Right lobe of liver (tissue), 6 donors: ENCODE measurements around the gene ANXA2R. TPM values are rescaled to one million over a fixed set of nuclear protein-coding genes. Genes with fewer than 3 reads are reported as not detected.

ENCODE experiments used
- ATAC-seq, 4 donors: fragments of 200-7000 bp; cut with Tn5 transposase; one replicate each; pipeline ENCODE4 v1.9.1; 2020; ENCODE audit warnings: mild to moderate bottlenecking in 4 of 4, moderate library complexity in 4 of 4
- DNase-seq, 3 donors: peaks; one replicate each; pipeline ENCODE4 v3.0.0-alpha.2; 2020
- H3K27ac ChIP-seq, 3 donors: fragments of 200-600 bp; one replicate each; pipeline ENCODE4 v1.8.0; 2022
- H3K27me3 ChIP-seq, 2 donors: fragments of 200-600 bp; one replicate each; pipeline ENCODE4 v1.8.0; 2022
- H3K36me3 ChIP-seq, 4 donors: fragments of 200-600 bp; sonication (generic) in 1 of 4; one replicate each; pipeline versions ENCODE4 v1.5.1 to v1.8.0; 2017 to 2022; ENCODE audit warnings: control low read depth in 1 of 4
- H3K4me1 ChIP-seq, 4 donors: fragments of 200-600 bp; sonication (generic) in 1 of 4; one replicate each; pipeline versions ENCODE4 v1.5.1 to v1.8.0; 2017 to 2022; ENCODE audit warnings: control low read depth in 1 of 4
- H3K4me3 ChIP-seq, 3 donors: fragments of 200-600 bp; one replicate each; pipeline ENCODE4 v1.8.0; 2022
- H3K9me3 ChIP-seq, 4 donors: fragments of 200-600 bp; sonication (generic) in 1 of 4; one replicate each; pipeline versions ENCODE4 v1.5.1 to v1.8.0; 2017 to 2022; ENCODE audit warnings: control low read depth in 1 of 4
- CTCF ChIP-seq, 4 donors: fragments of 200-600 bp in 3 of 4; fragments of 450-650 bp in 1 of 4; IDR thresholded peaks; one replicate each; pipeline versions ENCODE4 v1.5.1 to v1.8.0; 2016 to 2022; ENCODE audit warnings: antibody characterized with exemption in 4 of 4, mild to moderate bottlenecking in 2 of 4
- POLR2A ChIP-seq: fragments of 450-650 bp; IDR thresholded peaks from one replicate; pipeline ENCODE4 v1.6.1; 2017; ENCODE audit warnings: antibody characterized with exemption, mild to moderate bottlenecking
- WGBS: methylation state at CpG from one replicate; pipeline ENCODE4 v1.1.6; 2018; ENCODE audit warnings: low coverage, low lambda C conversion rate; ENCODE audit not compliant: insufficient coverage; ENCODE audit errors: missing lambda C conversion rate; 5-methylcytosine and 5-hydroxymethylcytosine counted together
- intact Hi-C, 2 donors: fragments of 100-400 bp; cut with DNase I; formaldehyde crosslinking; loops; one replicate each; pipeline versions ENCODE4 v1.11.2 to v1.14.1; 2022
- total RNA-seq, 6 experiments: library from RNA; depleted of rRNA in 2 of 6; stranded (reverse); fragments of >200 nt in 2 of 6; fragmentation: NEBNext Ultra II Directional in 3 of 6; extraction: Animal tissue kit (Norgen Biotek cat#: 25700) in 3 of 6; gene quantifications; one replicate each; pipeline versions ENCODE4 v1.1.0 to v1.2.4, GENCODE V29; 2016 to 2023
- donor health status: DM: no; HTN: yes; CAD: no.
- donor health status: DM: no; HTN: no; CAD: no.
- donor health status: DM: no; HTN: no; CAD: no.
- donor health status: DM: no; HTN: yes; CAD: no.
- donor health status: DM: no; HTN: yes; CAD: no.

Gene ANXA2R
- total RNA-seq, 6 experiments from 2014 or later: 0.21 to 1.1 (median 0.41) TPM

DNA sequence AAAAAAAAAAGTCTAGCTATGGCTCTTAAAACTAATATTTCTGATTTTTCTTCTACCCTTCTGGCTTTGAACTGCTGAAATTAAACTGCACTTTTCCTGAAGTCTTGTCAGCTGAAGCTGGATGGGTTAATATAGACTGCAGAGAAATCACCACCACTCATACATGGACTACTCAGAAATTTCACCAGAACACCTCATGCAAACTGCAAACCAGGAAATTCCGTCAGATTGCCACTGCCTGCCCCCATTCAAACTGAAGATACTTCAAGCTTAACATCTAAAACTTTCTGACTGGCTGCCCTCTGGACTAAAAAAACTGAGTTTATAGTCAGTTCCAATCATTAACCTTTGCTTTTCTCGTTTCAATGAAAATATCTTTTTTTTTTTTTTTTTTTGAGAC lies 11.6 kb upstream of the ANXA2R start:
- DNase-seq (no peak), ATAC-seq (no peak)
- Histone ChIP-seq H3K9me3 (no peaks in the 10 kb centered on the region), H3K4me1 (no peaks in the 10 kb centered on the region), H3K27me3 (no peaks in the 10 kb centered on the region), H3K4me3 (no peak overlapping the region), H3K36me3 (no peaks in the 10 kb centered on the region), H3K27ac (no peak overlapping the region)
- 86% methylated on average over 2 of the region's 2 CpGs for WGBS
- TF ChIP-seq CTCF (IDR thresholded peaks at IDR 0.05) (no peak), POLR2A (no peak)
- intact Hi-C loops: no loop called here

- Histone ChIP-seq H3K4me1 (no peaks in the 10 kb centered on the region), H3K27me3 (no peaks in the 10 kb centered on the region), H3K4me3 (no peak overlapping the region), H3K27ac (no peak overlapping the region), H3K9me3 (no peaks in the 10 kb centered on the region), H3K36me3 (no peaks in the 10 kb centered on the region)
- DNase-seq: no peak
- 70% methylated on average over 4 of the region's 4 CpGs for WGBS
- intact Hi-C loops: no loop called here
- ATAC-seq: no peak
- TF ChIP-seq CTCF (IDR thresholded peaks at IDR 0.05) (no peak), POLR2A (no peak)
Measured at GRCh38 chr5:43050384-43050783, 10.3 kb upstream of the ANXA2R start.

DNA sequence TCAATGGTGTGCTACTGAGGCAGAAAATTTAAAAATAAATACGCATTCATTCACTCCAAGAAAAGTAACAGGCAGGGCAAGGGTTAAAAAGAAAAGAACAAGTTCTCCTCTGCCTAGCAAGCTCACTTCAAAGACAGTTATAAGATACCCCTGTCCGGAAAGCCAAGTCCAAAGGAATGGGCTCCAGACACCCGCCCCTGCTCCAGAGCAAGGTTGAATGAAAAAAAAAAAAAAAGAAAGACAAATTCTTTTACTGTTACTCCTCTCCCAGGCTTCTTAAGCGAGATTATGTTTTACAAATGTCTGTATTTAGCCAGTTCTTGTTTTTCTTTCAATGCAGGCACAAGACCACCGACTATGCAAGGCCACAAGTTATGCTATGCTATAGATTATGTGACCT lies 9.1 kb upstream of the ANXA2R start:
- no peaks in the 10 kb centered on the region for H3K9me3 ChIP-seq
- intact Hi-C loops: no loop called here
- H3K27ac ChIP-seq: no peak overlapping the region

DNA sequence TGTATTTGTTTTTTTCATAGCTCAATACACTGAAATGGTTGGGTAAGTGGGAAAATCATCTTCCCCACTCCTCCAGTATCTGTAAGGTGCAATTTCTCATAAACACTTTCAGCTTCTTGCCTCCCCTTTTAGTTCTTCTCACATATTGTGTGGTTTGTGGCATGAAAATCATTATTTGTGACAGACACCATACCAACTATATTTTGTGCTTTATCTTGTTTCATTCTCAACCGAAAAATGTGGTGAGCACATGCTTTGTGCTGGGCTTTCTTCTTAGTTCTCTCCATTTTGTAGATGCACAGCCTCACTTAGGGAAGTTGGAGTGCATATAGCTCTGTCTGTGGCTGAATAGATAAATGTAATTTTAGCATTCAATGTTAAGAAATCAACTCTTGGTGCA lies 6.4 kb upstream of the ANXA2R start:
- Histone ChIP-seq H3K36me3 (no peaks in the 10 kb centered on the region), H3K4me1 (peaks cover 0 to 19% (median 0%) of the 10 kb centered on the region in 4 donors), H3K9me3 (no peaks in the 10 kb centered on the region), H3K27ac (no peak overlapping the region), H3K4me3 (no peak overlapping the region), H3K27me3 (no peaks in the 10 kb centered on the region)
- no peak for ATAC-seq
- 62% methylated on average over 1 of the region's 1 CpG for WGBS
- TF ChIP-seq POLR2A (no peak), CTCF (IDR thresholded peaks at IDR 0.05) (no peak)
- no peak for DNase-seq
- intact Hi-C loops: no loop called here

More for the DNA sequence above, 9.1 kb upstream of the ANXA2R start:
- ATAC-seq (no peak), DNase-seq (no peak)
- Histone ChIP-seq H3K27me3 (no peaks in the 10 kb centered on the region), H3K4me1 (no peaks in the 10 kb centered on the region), H3K4me3 (no peak overlapping the region), H3K36me3 (no peaks in the 10 kb centered on the region)
- 75% methylated on average over 5 of the region's 5 CpGs for WGBS
- TF ChIP-seq CTCF (IDR thresholded peaks at IDR 0.05) (no peak), POLR2A (no peak)

- no peak overlapping the region for H3K4me3 ChIP-seq
- no peak for TF ChIP-seq CTCF (IDR thresholded peaks at IDR 0.05)
- no peak for TF ChIP-seq POLR2A
- H3K27me3 ChIP-seq: peaks cover 0 to 11% of the 10 kb centered on the region in 2 donors
- 41% methylated on average over 4 of the region's 4 CpGs for WGBS
- H3K27ac ChIP-seq: no peak overlapping the region
- H3K36me3 ChIP-seq: no peaks in the 10 kb centered on the region
- no peaks in the 10 kb centered on the region for H3K9me3 ChIP-seq
- intact Hi-C loops: no loop called here
- DNase-seq (no peak), ATAC-seq (no peak)
- H3K4me1 ChIP-seq: peaks cover 0 to 21% (median 0%) of the 10 kb centered on the region in 4 donors
Measured at GRCh38 chr5:43045236-43045635, 5.1 kb upstream of the ANXA2R start.
